Hindlimb muscle (tissue), 1 donor: ENCODE results near the gene PMAIP1. TPM values are rescaled to one million over a fixed set of nuclear protein-coding genes. Genes with fewer than 3 reads are reported as not detected.
"Not testable (repeated sequence)": the region's sequence is repeated elsewhere in the genome, so short reads cannot be mapped to it uniquely, and the experiment has no call there.

Source experiments
- DNase-seq: peaks from one replicate; pipeline ENCODE4 v3.0.0-alpha.2; 2013
- polyA plus RNA-seq: library from polyadenylated mRNA; unstranded; fragments of 120-200 nt; gene quantifications from one replicate; pipeline ENCODE4 v1.2.1, GENCODE V29; 2013; ENCODE audit not compliant: insufficient read length

The PMAIP1 gene
- 50.3 TPM for polyA plus RNA-seq

- peak; percentile 85 for DNase-seq
Observed at GRCh38 chr18:59899298-59900221, at the start of gene PMAIP1. TSS of gene PMAIP1 (plus strand) at chr18:59899996. CDS start at chr18:59900178, 182 bp downstream.

GRCh38 chr18:59851784-59852399 is 47.9 kb upstream of the PMAIP1 start:
- DNase-seq = no peak

- no peak for DNase-seq
Observed at GRCh38 chr18:59852548-59852947, 47.2 kb upstream of the PMAIP1 start.

GRCh38 chr18:59853380-59853779 is 46.4 kb upstream of the PMAIP1 start:
- no peak for DNase-seq

- not testable (repeated sequence) for DNase-seq
Observed at GRCh38 chr18:59853988-59854387, 45.8 kb upstream of the PMAIP1 start.

GRCh38 chr18:59861009-59861408 is 38.8 kb upstream of the PMAIP1 start:
- no peak for DNase-seq

- no peak for DNase-seq
Observed at GRCh38 chr18:59861963-59862819, 37.6 kb upstream of the PMAIP1 start.

GRCh38 chr18:59865241-59865986 is 34.4 kb upstream of the PMAIP1 start:
- DNase-seq = no peak

GRCh38 chr18:59866551-59867269 is 33.1 kb upstream of the PMAIP1 start:
- no peak for DNase-seq

GRCh38 chr18:59867337-59868104 is 32.3 kb upstream of the PMAIP1 start:
- no peak for DNase-seq

GRCh38 chr18:59870623-59871130 is 29.1 kb upstream of the PMAIP1 start:
- DNase-seq = no peak

GRCh38 chr18:59871711-59872362 is 28.0 kb upstream of the PMAIP1 start:
- no peak for DNase-seq

GRCh38 chr18:59873641-59874040 is 26.2 kb upstream of the PMAIP1 start:
- DNase-seq = no peak

GRCh38 chr18:59874166-59874565 is 25.6 kb upstream of the PMAIP1 start:
- no peak for DNase-seq

GRCh38 chr18:59876310-59876626 is 23.5 kb upstream of the PMAIP1 start:
- DNase-seq = no peak

- no peak for DNase-seq
Observed at GRCh38 chr18:59877361-59877760, 22.4 kb upstream of the PMAIP1 start.

- DNase-seq = no peak
Observed at GRCh38 chr18:59878644-59879043, 21.2 kb upstream of the PMAIP1 start.

- no peak for DNase-seq
Observed at GRCh38 chr18:59881728-59882656, 17.8 kb upstream of the PMAIP1 start.

- DNase-seq = no peak
Observed at GRCh38 chr18:59884351-59884750, 15.4 kb upstream of the PMAIP1 start.
